ENCODE data around the gene MAPK9.

The MAPK9 gene

GRCh38 chr5:180193749-180194375, 98.0 kb downstream of the MAPK9 start:
- Histone ChIP-seq H3K9me3 (ENCODE audit: control extremely low read depth in 1 of 5, control insufficient read depth in 4 of 5, insufficient read depth in 2 of 5, low read depth in 1 of 5, low read length in 4 of 5) (no peaks in the 10 kb centered on the region), H3K27me3 (replicated peaks in 2 of 5; ENCODE audit: control insufficient read depth in 4 of 5, insufficient read depth in 5 of 5, low read length in 4 of 5) (no peaks in the 10 kb centered on the region), H3K36me3 (ENCODE audit: control insufficient read depth in 4 of 4, insufficient read depth in 4 of 4, low read length in 3 of 4) (no peaks in the 10 kb centered on the region), H3K4me3 (ENCODE audit: control insufficient read depth in 1 of 7, extremely low read depth in 1 of 7, insufficient read depth in 4 of 7, low read depth in 2 of 7, low read length in 6 of 7) (no peak overlapping the region), H3K4me1 (ENCODE audit: control extremely low read depth in 1 of 4, control insufficient read depth in 4 of 4, insufficient read depth in 4 of 4, low read length in 3 of 4) (no peaks in the 10 kb centered on the region), H3K27ac (ENCODE audit: insufficient read depth in 1 of 2, low read depth in 1 of 2, low read length in 2 of 2, poor library complexity in 1 of 2, severe bottlenecking in 2 of 2) (no peak overlapping the region)
- no peak for DNase-seq
- over 99% methylated on average over 17 of the region's 24 CpGs for WGBS (ENCODE audit: insufficient coverage)
- ChIA-PET CTCF (interaction anchor here (1.2 kb wide), 1 partner anchor 16 kb away, joined by 3 read pairs; no protein-coding TSS in a partner anchor), POLR2A (no interaction called here)

- 58% methylated on average over 5 of the region's 6 CpGs for WGBS (ENCODE audit: insufficient coverage)
- ChIA-PET POLR2A (no interaction called here), CTCF (interaction anchor here (0.9 kb wide), 1 partner anchor 13 kb away, joined by 3 read pairs; no protein-coding TSS in a partner anchor)
- H3K4me3 ChIP-seq (ENCODE audit: control insufficient read depth in 1 of 7, extremely low read depth in 1 of 7, insufficient read depth in 4 of 7, low read depth in 2 of 7, low read length in 6 of 7) = no peak overlapping the region
- H3K27me3 ChIP-seq (replicated peaks in 2 of 5; ENCODE audit: control insufficient read depth in 4 of 5, insufficient read depth in 5 of 5, low read length in 4 of 5) = no peaks in the 10 kb centered on the region
- H3K9me3 ChIP-seq (ENCODE audit: control extremely low read depth in 1 of 5, control insufficient read depth in 4 of 5, insufficient read depth in 2 of 5, low read depth in 1 of 5, low read length in 4 of 5) = peaks cover 0 to 13% (median 0%) of the 10 kb centered on the region in 5 experiments
- no peak for DNase-seq
- no peaks in the 10 kb centered on the region for H3K4me1 ChIP-seq (ENCODE audit: control extremely low read depth in 1 of 4, control insufficient read depth in 4 of 4, insufficient read depth in 4 of 4, low read length in 3 of 4)
- no peaks in the 10 kb centered on the region for H3K36me3 ChIP-seq (ENCODE audit: control insufficient read depth in 4 of 4, insufficient read depth in 4 of 4, low read length in 3 of 4)
- H3K27ac ChIP-seq (ENCODE audit: insufficient read depth in 1 of 2, low read depth in 1 of 2, low read length in 2 of 2, poor library complexity in 1 of 2, severe bottlenecking in 2 of 2) = no peak overlapping the region
Observed at GRCh38 chr5:180191716-180192115, 100.2 kb downstream of the MAPK9 start.

- WGBS (ENCODE audit: insufficient coverage) = no CpG with 5 or more reads among the region's 2 CpGs
- no peak overlapping the region for H3K4me3 ChIP-seq (ENCODE audit: control insufficient read depth in 1 of 7, extremely low read depth in 1 of 7, insufficient read depth in 4 of 7, low read depth in 2 of 7, low read length in 6 of 7)
- POLR2A ChIA-PET = no interaction called here
- CTCF ChIA-PET = no interaction called here
- no peaks in the 10 kb centered on the region for H3K27me3 ChIP-seq (replicated peaks in 2 of 5; ENCODE audit: control insufficient read depth in 4 of 5, insufficient read depth in 5 of 5, low read length in 4 of 5)
- no peak for DNase-seq
- H3K9me3 ChIP-seq (ENCODE audit: control extremely low read depth in 1 of 5, control insufficient read depth in 4 of 5, insufficient read depth in 2 of 5, low read depth in 1 of 5, low read length in 4 of 5) = peaks cover 0 to 14% (median 0%) of the 10 kb centered on the region in 5 experiments
- H3K4me1 ChIP-seq (ENCODE audit: control extremely low read depth in 1 of 4, control insufficient read depth in 4 of 4, insufficient read depth in 4 of 4, low read length in 3 of 4) = no peaks in the 10 kb centered on the region
- no peaks in the 10 kb centered on the region for H3K36me3 ChIP-seq (ENCODE audit: control insufficient read depth in 4 of 4, insufficient read depth in 4 of 4, low read length in 3 of 4)
- no peak overlapping the region for H3K27ac ChIP-seq (ENCODE audit: insufficient read depth in 1 of 2, low read depth in 1 of 2, low read length in 2 of 2, poor library complexity in 1 of 2, severe bottlenecking in 2 of 2)
Observed at GRCh38 chr5:180187767-180188166, 104.1 kb downstream of the MAPK9 start.
